Measurements from ENCODE around the gene MMS19. TPM values are rescaled to one million over a fixed set of nuclear protein-coding genes. Genes with fewer than 3 reads are reported as not detected.
"Not testable (repeated sequence)": the region's sequence is repeated elsewhere in the genome, so short reads cannot be mapped to it uniquely, and the experiment has no call there.

The MMS19 gene
- polyA plus RNA-seq, 1 donor, result 62.5 TPM

DNA sequence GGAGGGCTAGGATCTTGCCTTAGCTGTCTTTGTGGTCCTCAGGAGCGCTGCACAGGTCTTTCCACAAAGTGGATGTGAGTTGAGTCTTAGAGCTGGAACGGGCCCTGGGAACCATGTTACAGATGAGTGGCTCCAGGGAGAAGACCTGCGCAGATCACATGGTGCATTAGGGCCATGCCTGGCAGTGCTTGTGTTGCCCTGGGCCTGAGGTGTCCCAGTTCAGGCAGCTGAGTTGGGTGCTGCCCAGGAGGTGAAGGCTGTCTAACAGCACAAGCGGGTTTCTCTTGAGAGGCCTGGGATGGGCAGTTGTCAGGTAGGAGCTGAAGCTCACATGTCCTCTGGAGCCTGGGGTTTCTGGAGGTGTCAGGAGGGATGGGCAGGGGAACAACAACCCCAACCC, 40.6 kb upstream of the MMS19 start:
- no peak for DNase-seq
- Histone ChIP-seq H3K4me3 (ENCODE audit: low read length) (no peak overlapping the region), H3K36me3 (ENCODE audit: control insufficient read depth, insufficient read depth, low read length) (no peaks in the 10 kb centered on the region), H3K27ac (ENCODE audit: low read length) (no peak overlapping the region), H3K4me1 (ENCODE audit: control insufficient read depth, insufficient read depth, low read length) (no peaks in the 10 kb centered on the region), H3K9me3 (ENCODE audit: control insufficient read depth, low read depth, low read length) (no peaks in the 10 kb centered on the region), H3K27me3 (ENCODE audit: control insufficient read depth, insufficient read depth, low read length) (no peaks in the 10 kb centered on the region)
- no CpG with 5 or more reads among the region's 4 CpGs for WGBS (ENCODE audit: insufficient coverage, low lambda C conversion rate)

DNA sequence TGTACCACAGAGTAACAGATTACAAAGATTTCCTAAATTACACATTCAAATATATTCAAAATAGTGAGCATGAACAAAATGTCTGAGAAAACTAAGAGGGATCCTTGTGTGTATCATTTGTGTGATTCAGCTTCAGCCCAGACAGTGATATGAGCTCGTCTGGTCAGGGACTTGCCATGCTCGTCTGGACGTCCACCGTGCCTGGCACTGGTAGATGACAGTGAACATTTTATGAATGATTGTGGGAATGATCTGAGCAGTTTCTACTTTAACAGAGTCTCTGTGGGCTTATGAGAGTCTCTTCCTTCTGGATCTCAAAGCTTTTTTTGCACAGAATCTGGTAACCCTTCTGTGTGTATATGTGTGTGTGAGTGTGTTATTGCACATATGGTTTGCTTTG, 40.2 kb upstream of the MMS19 start:
- WGBS (ENCODE audit: insufficient coverage, low lambda C conversion rate), result no CpG with 5 or more reads among the region's 4 CpGs
- Histone ChIP-seq H3K27me3 (ENCODE audit: control insufficient read depth, insufficient read depth, low read length) (no peaks in the 10 kb centered on the region), H3K4me3 (ENCODE audit: low read length) (no peak overlapping the region), H3K9me3 (ENCODE audit: control insufficient read depth, low read depth, low read length) (no peaks in the 10 kb centered on the region), H3K4me1 (ENCODE audit: control insufficient read depth, insufficient read depth, low read length) (no peaks in the 10 kb centered on the region), H3K27ac (ENCODE audit: low read length) (no peak overlapping the region), H3K36me3 (ENCODE audit: control insufficient read depth, insufficient read depth, low read length) (no peaks in the 10 kb centered on the region)
- DNase-seq, result no peak

DNA sequence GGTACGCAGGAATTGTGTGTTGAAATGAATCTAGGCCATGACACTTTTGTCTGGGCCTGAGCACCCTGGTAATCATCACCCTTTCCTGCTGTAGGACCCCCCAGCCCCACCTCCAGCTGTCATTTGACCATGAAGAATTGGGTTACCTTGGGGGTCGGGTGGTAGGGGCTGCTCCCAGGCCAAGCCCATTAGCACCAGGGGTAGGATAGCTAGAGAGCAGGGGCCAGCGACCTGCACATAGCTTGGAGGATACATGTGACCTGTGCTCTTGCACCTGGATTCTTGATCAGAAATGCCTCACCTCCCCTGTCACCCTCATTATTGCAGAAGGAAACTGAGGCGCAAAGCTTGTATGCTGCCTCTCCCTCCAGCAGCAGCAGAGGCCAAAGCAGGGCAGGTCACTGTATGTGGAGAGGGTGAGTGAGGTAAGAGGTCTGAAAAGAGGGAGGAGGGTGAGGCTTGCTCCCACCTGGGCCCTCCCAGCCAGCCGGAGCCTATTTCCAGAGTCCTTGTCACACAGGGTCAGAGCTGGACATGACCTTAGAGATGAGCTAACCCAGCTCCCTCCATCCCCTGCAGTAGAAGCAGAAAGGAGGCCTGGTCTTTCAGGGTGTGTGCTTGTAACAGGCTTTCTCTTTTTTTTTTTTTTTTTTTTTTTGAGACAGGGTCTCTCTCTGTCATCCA, 39.1 kb upstream of the MMS19 start:
- Histone ChIP-seq H3K9me3 (ENCODE audit: control insufficient read depth, low read depth, low read length) (no peaks in the 10 kb centered on the region), H3K4me1 (ENCODE audit: control insufficient read depth, insufficient read depth, low read length) (no peaks in the 10 kb centered on the region), H3K36me3 (ENCODE audit: control insufficient read depth, insufficient read depth, low read length) (no peaks in the 10 kb centered on the region), H3K4me3 (ENCODE audit: low read length) (no peak overlapping the region), H3K27ac (ENCODE audit: low read length) (no peak overlapping the region), H3K27me3 (ENCODE audit: control insufficient read depth, insufficient read depth, low read length) (no peaks in the 10 kb centered on the region)
- no peak for DNase-seq
- WGBS (ENCODE audit: insufficient coverage, low lambda C conversion rate), result no CpG with 5 or more reads among the region's 5 CpGs

DNA sequence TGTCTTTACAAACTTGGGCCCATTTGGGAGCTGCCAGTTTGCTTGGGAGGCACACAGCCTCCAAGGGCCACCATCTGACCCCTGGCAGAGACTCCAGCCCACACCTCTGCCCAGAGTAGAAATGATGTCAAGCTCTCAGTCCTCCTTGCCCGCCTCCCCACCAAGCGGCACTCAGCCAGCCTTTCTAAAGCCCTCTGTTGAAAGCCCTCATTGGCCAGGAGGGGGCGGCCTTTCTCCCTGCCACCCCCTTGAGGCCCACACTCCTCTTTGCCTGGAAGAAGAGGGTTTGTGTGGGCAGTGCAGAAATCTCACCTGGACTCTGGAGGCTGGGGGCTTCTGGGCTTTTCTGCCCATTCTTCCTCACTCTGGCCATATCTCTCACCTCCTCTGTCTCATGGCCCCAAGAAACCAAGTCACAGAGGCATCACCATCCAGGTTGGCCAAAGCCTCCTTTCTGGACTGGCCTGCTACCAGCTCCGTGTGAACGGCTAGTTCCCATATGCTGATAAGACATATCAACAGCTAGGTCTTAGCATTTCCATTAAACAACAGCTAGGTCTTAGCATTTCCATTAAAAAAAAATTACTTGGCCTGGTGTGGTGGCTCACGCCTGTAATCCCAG, 36.6 kb upstream of the MMS19 start:
- DNase-seq, result no peak
- Histone ChIP-seq H3K27ac (ENCODE audit: low read length) (no peak overlapping the region), H3K27me3 (ENCODE audit: control insufficient read depth, insufficient read depth, low read length) (no peaks in the 10 kb centered on the region), H3K4me1 (ENCODE audit: control insufficient read depth, insufficient read depth, low read length) (no peaks in the 10 kb centered on the region), H3K9me3 (ENCODE audit: control insufficient read depth, low read depth, low read length) (no peaks in the 10 kb centered on the region), H3K36me3 (ENCODE audit: control insufficient read depth, insufficient read depth, low read length) (no peaks in the 10 kb centered on the region), H3K4me3 (ENCODE audit: low read length) (no peak overlapping the region)
- no CpG with 5 or more reads among the region's 6 CpGs for WGBS (ENCODE audit: insufficient coverage, low lambda C conversion rate)

DNA sequence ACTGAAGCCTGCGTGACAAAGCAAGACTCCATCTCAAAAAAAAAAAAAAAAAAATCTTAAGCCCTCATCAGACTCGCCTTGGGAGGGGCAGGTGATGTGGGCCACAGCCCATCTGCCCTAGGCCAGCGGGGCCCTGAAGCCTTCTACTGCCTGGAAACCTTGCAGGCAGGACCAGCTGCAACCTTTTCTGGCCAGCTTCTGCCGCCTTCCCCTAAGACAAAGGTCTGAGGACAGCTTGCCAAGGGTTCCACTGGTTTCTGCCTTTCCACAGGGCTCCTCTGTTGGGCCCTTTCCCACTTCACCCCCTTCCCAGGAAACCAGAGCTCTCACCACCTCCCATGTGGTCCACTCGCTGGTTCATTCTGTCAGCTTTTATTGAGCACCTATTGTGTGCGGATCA, 35.7 kb upstream of the MMS19 start:
- Histone ChIP-seq H3K27me3 (ENCODE audit: control insufficient read depth, insufficient read depth, low read length) (no peaks in the 10 kb centered on the region), H3K4me3 (ENCODE audit: low read length) (no peak overlapping the region), H3K4me1 (ENCODE audit: control insufficient read depth, insufficient read depth, low read length) (no peaks in the 10 kb centered on the region), H3K9me3 (ENCODE audit: control insufficient read depth, low read depth, low read length) (peaks cover 3% of the 10 kb centered on the region), H3K27ac (ENCODE audit: low read length) (no peak overlapping the region), H3K36me3 (ENCODE audit: control insufficient read depth, insufficient read depth, low read length) (no peaks in the 10 kb centered on the region)
- no CpG with 5 or more reads among the region's 6 CpGs for WGBS (ENCODE audit: insufficient coverage, low lambda C conversion rate)
- DNase-seq, result no peak

DNA sequence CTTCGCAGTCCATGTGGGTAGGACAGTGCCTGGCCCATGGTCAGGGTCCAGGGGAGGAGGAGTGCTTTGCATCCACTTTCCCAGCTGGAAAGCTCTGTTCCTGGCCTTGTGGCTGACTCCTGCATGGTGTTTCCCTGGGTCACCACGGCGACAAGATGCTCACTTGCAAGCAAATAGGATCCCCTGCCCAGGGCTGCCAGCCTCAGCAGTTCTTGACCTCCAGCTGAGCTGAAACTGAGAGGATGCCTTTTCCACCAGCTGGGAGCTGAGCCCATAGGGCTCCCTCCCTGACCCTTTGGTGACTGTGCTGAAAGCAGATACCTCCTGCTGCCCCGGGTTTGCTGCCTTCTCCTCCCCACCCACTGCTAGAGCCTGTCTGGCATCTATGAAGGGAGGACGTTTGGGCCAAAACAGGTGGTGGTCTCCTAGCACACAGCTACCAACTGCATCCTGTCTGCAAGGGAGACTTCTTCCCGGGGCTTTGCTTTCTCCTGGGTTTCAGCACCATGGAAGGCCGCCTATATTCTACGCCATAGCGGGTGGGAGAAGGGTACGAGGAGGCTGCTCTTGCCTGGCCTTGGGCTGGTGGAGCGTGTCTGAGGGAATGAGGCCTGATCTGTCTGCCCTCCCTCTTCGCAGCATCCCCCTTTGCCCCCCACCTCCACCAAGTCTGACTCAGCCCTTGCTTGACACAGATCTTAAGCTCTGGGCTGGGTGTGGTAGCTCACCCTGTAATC, 34.9 kb upstream of the MMS19 start:
- no CpG with 5 or more reads among the region's 12 CpGs for WGBS (ENCODE audit: insufficient coverage, low lambda C conversion rate)
- Histone ChIP-seq H3K36me3 (ENCODE audit: control insufficient read depth, insufficient read depth, low read length) (no peaks in the 10 kb centered on the region), H3K4me1 (ENCODE audit: control insufficient read depth, insufficient read depth, low read length) (no peaks in the 10 kb centered on the region), H3K27ac (ENCODE audit: low read length) (no peak overlapping the region), H3K9me3 (ENCODE audit: control insufficient read depth, low read depth, low read length) (peaks cover 3% of the 10 kb centered on the region), H3K4me3 (ENCODE audit: low read length) (no peak overlapping the region), H3K27me3 (ENCODE audit: control insufficient read depth, insufficient read depth, low read length) (no peaks in the 10 kb centered on the region)
- DNase-seq, result no peak

DNA sequence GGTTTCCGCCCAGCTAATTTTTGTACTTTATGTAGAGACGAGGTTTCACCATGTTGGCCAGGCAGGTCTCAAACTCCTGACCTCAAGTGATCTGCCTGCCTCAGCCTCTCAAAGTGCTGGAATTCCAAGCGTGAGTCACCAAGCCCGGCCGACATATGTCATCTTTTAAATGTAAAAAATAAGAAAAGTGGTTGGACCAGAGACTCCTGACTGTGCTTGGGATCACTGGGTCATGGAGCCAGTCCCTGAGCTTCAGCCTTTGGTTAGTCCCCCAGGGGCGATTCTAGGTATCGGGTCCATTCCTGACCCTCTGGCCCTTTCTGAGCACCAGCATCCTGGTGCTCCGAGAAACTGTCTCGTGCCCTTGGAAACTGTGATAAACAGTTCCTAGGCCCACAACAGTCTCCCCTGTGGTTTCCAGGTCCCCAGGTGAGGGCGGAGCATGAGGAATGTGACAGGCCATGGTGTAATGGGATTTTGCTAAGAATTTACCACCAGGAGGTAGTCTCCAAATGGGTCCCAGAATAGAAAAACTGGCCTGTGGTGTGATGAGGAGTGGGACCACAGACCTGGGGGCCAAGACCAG, 33.3 kb upstream of the MMS19 start:
- Histone ChIP-seq H3K9me3 (ENCODE audit: control insufficient read depth, low read depth, low read length) (peaks cover 3% of the 10 kb centered on the region), H3K27me3 (ENCODE audit: control insufficient read depth, insufficient read depth, low read length) (no peaks in the 10 kb centered on the region), H3K36me3 (ENCODE audit: control insufficient read depth, insufficient read depth, low read length) (no peaks in the 10 kb centered on the region), H3K4me3 (ENCODE audit: low read length) (no peak overlapping the region), H3K27ac (ENCODE audit: low read length) (no peak overlapping the region), H3K4me1 (ENCODE audit: control insufficient read depth, insufficient read depth, low read length) (no peaks in the 10 kb centered on the region)
- no CpG with 5 or more reads among the region's 10 CpGs for WGBS (ENCODE audit: insufficient coverage, low lambda C conversion rate)
- DNase-seq, result no peak

DNA sequence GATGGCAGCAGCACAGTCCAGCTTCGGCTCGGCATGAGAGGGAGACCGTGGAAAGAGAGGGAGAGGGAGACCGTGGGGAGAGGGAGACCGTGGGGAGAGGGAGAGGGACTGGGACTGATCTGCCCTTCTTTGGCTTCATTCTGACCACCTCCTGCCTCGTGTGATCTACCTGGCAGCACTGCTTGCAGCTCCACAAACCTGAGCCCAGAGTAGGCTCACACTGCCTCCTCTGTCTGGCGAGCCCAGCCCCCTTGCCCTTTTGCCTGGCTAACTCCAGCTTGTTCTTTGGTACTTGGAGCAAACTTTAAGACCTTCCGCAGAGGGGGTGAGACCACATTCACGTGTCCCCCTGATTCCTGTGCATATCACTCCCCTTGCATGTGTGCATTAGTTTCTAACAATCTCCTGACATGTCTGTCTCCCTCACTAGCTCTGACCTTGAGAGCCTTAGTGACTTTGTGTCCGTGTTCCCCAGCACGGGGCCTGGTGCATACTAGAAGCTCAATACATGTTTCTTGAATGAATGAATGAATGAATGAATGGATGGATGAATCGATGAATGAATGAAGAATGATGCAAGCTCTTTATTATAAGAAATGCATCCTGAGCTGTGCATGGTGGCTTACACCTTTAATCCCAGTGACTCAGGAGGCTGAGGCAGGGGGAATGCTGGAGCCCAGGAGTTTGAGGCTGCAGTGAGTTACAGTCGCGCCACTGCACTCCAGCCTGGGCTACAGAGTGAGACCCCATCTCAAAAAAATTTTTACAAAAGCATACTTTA, 31.7 kb upstream of the MMS19 start:
- H3K4me1 ChIP-seq (ENCODE audit: control insufficient read depth, insufficient read depth, low read length), result no peaks in the 10 kb centered on the region
- no peak for DNase-seq
- H3K27ac ChIP-seq (ENCODE audit: low read length), result no peak overlapping the region
- no CpG with 5 or more reads among the region's 14 CpGs for WGBS (ENCODE audit: insufficient coverage, low lambda C conversion rate)
- no peaks in the 10 kb centered on the region for H3K36me3 ChIP-seq (ENCODE audit: control insufficient read depth, insufficient read depth, low read length)
- peaks cover 3% of the 10 kb centered on the region for H3K9me3 ChIP-seq (ENCODE audit: control insufficient read depth, low read depth, low read length)
- H3K27me3 ChIP-seq (ENCODE audit: control insufficient read depth, insufficient read depth, low read length), result no peaks in the 10 kb centered on the region
- no peak overlapping the region for H3K4me3 ChIP-seq (ENCODE audit: low read length)

DNA sequence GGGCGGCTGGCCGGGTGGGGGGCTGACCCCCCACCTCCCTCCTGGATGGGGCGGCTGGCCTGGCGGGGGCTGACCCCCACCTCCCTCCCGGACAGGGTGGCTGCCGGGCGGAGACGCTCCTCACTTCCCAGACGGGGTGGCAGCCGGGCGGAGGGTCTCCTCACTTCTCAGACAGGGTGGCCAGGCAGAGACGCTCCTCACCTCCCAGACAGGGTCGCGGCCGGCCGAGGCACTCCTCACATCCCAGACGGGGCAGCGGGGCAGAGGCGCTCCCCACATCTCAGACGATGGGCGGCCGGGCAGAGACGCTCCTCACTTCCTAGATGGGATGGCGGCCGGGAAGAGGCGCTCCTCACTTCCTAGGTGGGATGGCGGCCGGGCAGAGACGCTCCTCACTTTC, 30.7 kb upstream of the MMS19 start:
- H3K36me3 ChIP-seq (ENCODE audit: control insufficient read depth, insufficient read depth, low read length); H3K4me3 ChIP-seq (ENCODE audit: low read length); H3K4me1 ChIP-seq (ENCODE audit: control insufficient read depth, insufficient read depth, low read length); H3K9me3 ChIP-seq (ENCODE audit: control insufficient read depth, low read depth, low read length); DNase-seq; H3K27me3 ChIP-seq (ENCODE audit: control insufficient read depth, insufficient read depth, low read length); H3K27ac ChIP-seq (ENCODE audit: low read length): not testable (repeated sequence)
- no CpG with 5 or more reads among the region's 29 CpGs for WGBS (ENCODE audit: insufficient coverage, low lambda C conversion rate)

DNA sequence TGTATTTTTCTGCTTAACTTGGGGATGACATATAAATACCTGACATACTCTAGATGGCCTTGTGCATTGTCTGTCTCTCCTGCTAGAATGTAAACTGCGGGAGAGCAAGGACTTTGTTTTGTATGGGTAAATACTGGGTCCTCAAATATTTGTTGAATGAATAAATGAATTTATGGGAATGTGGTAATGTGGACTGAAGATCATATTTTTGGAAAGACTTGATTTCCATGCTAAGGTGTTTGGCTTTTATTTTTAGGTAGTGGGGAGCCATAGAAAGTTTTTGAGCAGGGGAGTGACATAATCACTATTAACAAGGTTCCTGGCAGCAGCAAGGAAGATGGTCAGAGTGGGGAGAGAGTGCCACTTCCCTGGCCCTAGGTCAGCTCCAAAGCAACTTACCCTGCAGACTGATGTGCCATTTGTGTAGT, 27.5 kb upstream of the MMS19 start:
- 60% methylated on average over 1 of the region's 1 CpG for WGBS (ENCODE audit: insufficient coverage, low lambda C conversion rate)

More for the DNA sequence above, 27.5 kb upstream of the MMS19 start:
- no peaks in the 10 kb centered on the region for H3K4me1 ChIP-seq (ENCODE audit: control insufficient read depth, insufficient read depth, low read length)
- H3K9me3 ChIP-seq (ENCODE audit: control insufficient read depth, low read depth, low read length), result peaks cover 3% of the 10 kb centered on the region
- no peaks in the 10 kb centered on the region for H3K27me3 ChIP-seq (ENCODE audit: control insufficient read depth, insufficient read depth, low read length)
- H3K4me3 ChIP-seq (ENCODE audit: low read length), result no peak overlapping the region
- DNase-seq, result no peak
- H3K27ac ChIP-seq (ENCODE audit: low read length), result no peak overlapping the region
- H3K36me3 ChIP-seq (ENCODE audit: control insufficient read depth, insufficient read depth, low read length), result no peaks in the 10 kb centered on the region
